ENCODE data around the gene TNFAIP3. TPM values are rescaled to one million over a fixed set of nuclear protein-coding genes. Genes with fewer than 3 reads are reported as not detected.

The TNFAIP3 gene
- polyA plus RNA-seq, 1 experiment = 6.3 TPM

- DNase-seq (ENCODE audit: low read depth) = no peak
- CTCF ChIA-PET = interaction anchor here (0.8 to 1.6 kb wide), 3 partner anchors 9 to 53 kb away, joined by 3 to 4 read pairs (median 3); partner anchors contain the start of gene TNFAIP3
- no peaks in the 10 kb centered on the region for H3K36me3 ChIP-seq (ENCODE audit: control insufficient read depth, insufficient read depth, low read length)
- no peak overlapping the region for H3K4me3 ChIP-seq (ENCODE audit: low read depth, low read length)
- POLR2A ChIA-PET = no interaction called here
- no peaks in the 10 kb centered on the region for H3K27me3 ChIP-seq (ENCODE audit: control insufficient read depth, insufficient read depth, low read length)
- TF ChIP-seq CTCF (IDR thresholded peaks at IDR 0.05; ENCODE audit: insufficient read depth, low read depth, low read length) = no peak
Measured at GRCh38 chr6:137852346-137852745, 14.7 kb upstream of the TNFAIP3 start.

GRCh38 chr6:137852811-137853210 is 14.2 kb upstream of the TNFAIP3 start:
- H3K27me3 ChIP-seq (ENCODE audit: control insufficient read depth, insufficient read depth, low read length) = no peaks in the 10 kb centered on the region
- no peak overlapping the region for H3K4me3 ChIP-seq (ENCODE audit: low read depth, low read length)
- CTCF ChIA-PET = interaction anchor here (1.0 to 1.6 kb wide), 2 partner anchors 14 to 53 kb away, joined by 3 to 4 read pairs; partner anchors contain the start of gene TNFAIP3
- POLR2A ChIA-PET = no interaction called here
- DNase-seq (ENCODE audit: low read depth) = no peak
- no peaks in the 10 kb centered on the region for H3K36me3 ChIP-seq (ENCODE audit: control insufficient read depth, insufficient read depth, low read length)
- TF ChIP-seq CTCF (IDR thresholded peaks at IDR 0.05; ENCODE audit: insufficient read depth, low read depth, low read length) = no peak

GRCh38 chr6:137853569-137854213 is 13.4 kb upstream of the TNFAIP3 start:
- Histone ChIP-seq H3K4me3 (ENCODE audit: low read depth, low read length) (no peak overlapping the region), H3K27me3 (ENCODE audit: control insufficient read depth, insufficient read depth, low read length) (no peaks in the 10 kb centered on the region), H3K36me3 (ENCODE audit: control insufficient read depth, insufficient read depth, low read length) (no peaks in the 10 kb centered on the region)
- peak; percentile 13 for DNase-seq (ENCODE audit: low read depth)
- no peak for TF ChIP-seq CTCF (IDR thresholded peaks at IDR 0.05; ENCODE audit: insufficient read depth, low read depth, low read length)
- ChIA-PET CTCF (interaction anchor here (1.0 to 1.6 kb wide), 2 partner anchors 13 to 54 kb away, joined by 3 to 4 read pairs; partner anchors contain the start of gene TNFAIP3), POLR2A (no interaction called here)

GRCh38 chr6:137856138-137856898 is 10.7 kb upstream of the TNFAIP3 start:
- POLR2A ChIA-PET = no interaction called here
- no peak overlapping the region for H3K4me3 ChIP-seq (ENCODE audit: low read depth, low read length)
- CTCF ChIA-PET = no interaction called here
- DNase-seq (ENCODE audit: low read depth) = no peak
- no peak for TF ChIP-seq CTCF (IDR thresholded peaks at IDR 0.05; ENCODE audit: insufficient read depth, low read depth, low read length)
- H3K36me3 ChIP-seq (ENCODE audit: control insufficient read depth, insufficient read depth, low read length) = no peaks in the 10 kb centered on the region
- H3K27me3 ChIP-seq (ENCODE audit: control insufficient read depth, insufficient read depth, low read length) = no peaks in the 10 kb centered on the region

GRCh38 chr6:137859025-137859424 is 8.0 kb upstream of the TNFAIP3 start:
- TF ChIP-seq CTCF (IDR thresholded peaks at IDR 0.05; ENCODE audit: insufficient read depth, low read depth, low read length) = no peak
- ChIA-PET POLR2A (no interaction called here), CTCF (interaction anchor here (0.6 to 1.9 kb wide), 3 partner anchors 8 to 154 kb away, joined by 3 to 6 read pairs (median 3); partner anchors contain the start of gene TNFAIP3)

More at GRCh38 chr6:137859025-137859424, 8.0 kb upstream of the TNFAIP3 start:
- Histone ChIP-seq H3K27me3 (ENCODE audit: control insufficient read depth, insufficient read depth, low read length) (no peaks in the 10 kb centered on the region), H3K4me3 (ENCODE audit: low read depth, low read length) (no peak overlapping the region), H3K36me3 (ENCODE audit: control insufficient read depth, insufficient read depth, low read length) (no peaks in the 10 kb centered on the region)
- no peak for DNase-seq (ENCODE audit: low read depth)
